HG03571 (cell line): Measurements from ENCODE around the gene VANGL2.

Experiments used
- ATAC-seq: cut with Tn5 transposase; IDR thresholded peaks from one replicate; pipeline ENCODE4 v1.9.1; 2021; ENCODE audit not compliant: unreplicated experiment

Gene VANGL2

GRCh38 chr1:160400223-160400645, at the start of gene VANGL2:
Gene VANGL2, plus strand, starts transcription at chr1:160400564. Its CDS starts 15,274 bp downstream, at chr1:160415838.
- ATAC-seq, result no peak

DNA sequence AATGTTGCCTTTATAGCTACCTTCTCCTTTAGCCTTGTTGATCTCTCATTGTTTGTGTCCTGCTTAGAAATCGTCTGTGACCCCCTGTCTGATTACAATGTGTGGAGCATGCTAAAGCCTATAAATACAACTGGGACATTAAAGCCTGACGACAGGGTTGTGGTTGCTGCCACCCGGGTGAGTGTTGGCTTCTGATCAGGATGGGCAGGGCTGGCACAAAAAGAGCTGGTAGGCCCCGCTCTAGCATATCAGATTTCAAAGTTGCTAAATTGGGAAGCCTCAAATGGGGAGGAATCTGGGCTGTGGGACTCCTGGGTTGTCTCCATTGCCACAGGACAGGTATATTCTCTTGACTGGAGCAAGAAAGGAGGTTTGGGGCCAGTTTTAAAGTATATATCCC, 48.7 kb upstream of the VANGL2 start:
- no peak for ATAC-seq

DNA sequence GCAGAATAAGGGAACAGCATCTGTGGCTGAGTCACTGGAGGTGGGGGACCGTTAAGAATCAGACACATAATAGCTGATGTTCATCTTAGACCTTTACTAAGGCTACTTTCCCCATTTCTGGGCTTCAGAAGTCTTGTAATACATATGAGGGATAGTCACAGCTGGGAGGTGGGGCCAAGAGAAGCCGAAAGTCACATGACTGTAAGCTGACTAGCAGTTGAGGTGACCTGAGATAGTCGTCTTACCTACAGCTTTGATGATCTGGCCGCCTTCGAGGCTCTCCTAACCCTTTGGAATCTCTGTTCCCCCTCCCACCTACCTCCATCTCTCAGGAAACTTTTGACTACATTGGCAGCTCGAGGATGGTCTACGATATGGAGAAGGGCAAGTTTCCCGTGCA, 47.8 kb upstream of the VANGL2 start:
- no peak for ATAC-seq

GRCh38 chr1:160353223-160353622, 47.1 kb upstream of the VANGL2 start:
- no peak for ATAC-seq

DNA sequence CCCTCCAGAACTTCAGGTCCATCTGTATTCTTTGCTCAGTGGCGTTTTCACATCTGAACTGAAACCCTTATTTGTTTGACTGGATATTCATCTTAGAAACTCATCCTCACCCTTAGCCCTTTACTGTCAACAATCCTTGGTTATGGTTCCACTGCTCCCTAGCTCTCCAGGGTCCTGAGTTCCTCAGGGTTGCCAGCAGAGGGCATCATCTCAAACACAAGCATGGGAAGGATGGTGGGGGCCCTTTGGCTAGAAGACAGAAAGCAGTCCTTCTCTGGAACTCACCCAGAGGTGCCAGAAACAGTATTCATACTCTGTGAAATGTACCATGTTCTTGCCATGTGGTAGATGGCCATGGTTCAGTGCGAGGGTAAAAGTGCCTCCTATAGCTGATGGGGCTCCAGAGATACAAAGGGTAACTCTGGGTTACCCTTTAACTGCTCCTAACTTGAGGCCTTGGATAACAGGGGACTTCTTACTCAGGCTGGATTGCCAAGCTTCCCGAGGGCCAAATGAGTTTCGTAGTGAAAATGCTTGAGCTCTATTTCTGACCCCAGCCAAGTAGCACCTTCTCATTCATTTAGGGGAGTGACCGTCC, 45.9 kb upstream of the VANGL2 start:
- ATAC-seq, result no peak

DNA sequence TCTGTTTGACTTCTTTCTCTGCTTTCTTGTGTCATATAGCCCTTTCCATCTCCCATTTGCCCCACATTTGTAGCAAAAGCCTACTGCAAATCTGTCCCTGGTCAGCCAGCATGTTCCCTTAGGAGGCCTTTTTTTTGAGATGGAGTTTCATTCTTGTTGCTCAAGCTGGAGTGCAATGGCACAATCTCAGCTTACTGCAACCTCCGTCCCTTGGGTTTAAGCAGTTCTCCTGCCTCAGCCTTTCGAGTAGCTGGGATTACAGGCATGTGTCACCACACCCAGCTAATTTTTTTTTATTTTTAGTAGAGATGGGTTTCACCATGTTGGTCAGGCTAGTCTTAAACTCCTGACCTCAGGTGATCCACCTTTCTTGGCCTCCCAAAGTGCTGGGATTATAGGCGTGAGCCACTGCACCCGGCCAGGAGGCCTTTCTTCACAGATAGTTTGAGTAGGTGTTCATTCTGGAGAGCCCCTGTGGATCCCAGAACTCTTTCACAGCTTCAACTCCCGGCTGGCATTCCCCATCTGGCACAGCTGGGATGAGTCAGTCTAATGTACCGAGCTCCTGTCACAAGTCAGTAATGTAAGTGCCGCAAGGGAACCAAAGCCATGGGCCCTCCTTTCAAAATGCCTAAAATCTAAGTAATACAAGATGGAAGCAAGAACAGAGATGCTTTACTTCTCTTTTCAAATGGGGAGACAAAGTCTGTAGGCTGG, 42.9 kb upstream of the VANGL2 start:
- ATAC-seq, result no peak

- no peak for ATAC-seq
These were observed 42.3 kb upstream of the VANGL2 start for GRCh38 chr1:160358073-160358472.

DNA sequence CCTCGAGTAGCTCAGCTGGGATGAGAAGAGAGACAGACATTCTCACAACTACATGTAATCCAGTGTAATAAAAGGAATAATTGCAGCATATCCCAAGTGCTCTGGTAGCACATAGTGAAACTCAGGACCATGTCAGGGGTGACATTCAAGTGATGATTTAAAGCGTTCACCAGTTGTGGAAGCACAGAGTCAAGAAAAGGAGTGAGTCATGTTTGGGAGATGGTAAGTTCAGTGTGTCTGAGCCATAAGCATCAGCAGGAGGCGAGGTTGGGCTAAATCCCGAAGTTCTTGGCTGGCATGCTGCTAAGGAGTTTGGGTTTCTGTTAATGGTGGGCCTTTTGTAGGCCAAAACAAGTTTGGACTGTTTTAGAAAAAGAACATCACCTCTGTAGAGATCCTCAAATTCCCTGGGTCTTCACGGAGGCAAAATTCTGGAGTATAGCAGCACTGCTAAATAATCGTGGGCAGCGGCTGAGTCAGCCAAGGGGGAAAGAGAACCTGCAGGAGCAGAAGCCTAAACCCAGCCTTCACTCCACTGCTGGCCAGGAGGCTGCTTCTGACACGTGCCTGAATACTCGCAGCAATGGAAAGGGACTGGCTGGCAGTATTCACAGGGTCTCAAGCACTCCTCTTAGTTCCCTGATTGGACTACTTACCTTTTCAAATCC, 40.7 kb upstream of the VANGL2 start:
- ATAC-seq, result no peak

GRCh38 chr1:160360227-160360695, 40.1 kb upstream of the VANGL2 start:
- no peak for ATAC-seq

GRCh38 chr1:160361199-160361598, 39.2 kb upstream of the VANGL2 start:
- ATAC-seq, result no peak

- ATAC-seq, result no peak
These were observed 38.6 kb upstream of the VANGL2 start for GRCh38 chr1:160361814-160362167.

- no peak for ATAC-seq
These were observed 38.0 kb upstream of the VANGL2 start for GRCh38 chr1:160362168-160362957.

DNA sequence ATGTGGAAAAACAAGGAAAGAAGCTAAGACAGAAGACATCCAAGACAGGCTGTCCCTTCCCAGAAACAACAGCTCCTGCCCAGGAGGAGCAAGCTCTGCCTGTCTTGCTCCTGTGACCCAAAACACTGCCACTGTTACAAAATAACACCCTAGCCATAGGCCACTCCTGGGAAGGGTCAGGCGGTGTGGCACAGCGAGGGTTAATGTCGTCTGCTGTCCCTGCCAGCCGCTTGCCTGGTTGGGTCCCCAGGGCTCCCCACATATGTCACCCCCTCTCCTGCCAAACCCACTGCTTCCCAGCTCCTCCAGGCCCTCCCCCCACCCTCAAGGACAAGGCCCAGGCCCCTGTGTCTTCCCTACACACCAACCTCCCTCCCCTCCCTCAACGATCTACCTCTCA, 37.4 kb upstream of the VANGL2 start:
- no peak for ATAC-seq

- no peak for ATAC-seq
These were observed 36.2 kb upstream of the VANGL2 start for GRCh38 chr1:160363951-160364735.

- ATAC-seq, result no peak
These were observed 35.0 kb upstream of the VANGL2 start for GRCh38 chr1:160365325-160365724.

DNA sequence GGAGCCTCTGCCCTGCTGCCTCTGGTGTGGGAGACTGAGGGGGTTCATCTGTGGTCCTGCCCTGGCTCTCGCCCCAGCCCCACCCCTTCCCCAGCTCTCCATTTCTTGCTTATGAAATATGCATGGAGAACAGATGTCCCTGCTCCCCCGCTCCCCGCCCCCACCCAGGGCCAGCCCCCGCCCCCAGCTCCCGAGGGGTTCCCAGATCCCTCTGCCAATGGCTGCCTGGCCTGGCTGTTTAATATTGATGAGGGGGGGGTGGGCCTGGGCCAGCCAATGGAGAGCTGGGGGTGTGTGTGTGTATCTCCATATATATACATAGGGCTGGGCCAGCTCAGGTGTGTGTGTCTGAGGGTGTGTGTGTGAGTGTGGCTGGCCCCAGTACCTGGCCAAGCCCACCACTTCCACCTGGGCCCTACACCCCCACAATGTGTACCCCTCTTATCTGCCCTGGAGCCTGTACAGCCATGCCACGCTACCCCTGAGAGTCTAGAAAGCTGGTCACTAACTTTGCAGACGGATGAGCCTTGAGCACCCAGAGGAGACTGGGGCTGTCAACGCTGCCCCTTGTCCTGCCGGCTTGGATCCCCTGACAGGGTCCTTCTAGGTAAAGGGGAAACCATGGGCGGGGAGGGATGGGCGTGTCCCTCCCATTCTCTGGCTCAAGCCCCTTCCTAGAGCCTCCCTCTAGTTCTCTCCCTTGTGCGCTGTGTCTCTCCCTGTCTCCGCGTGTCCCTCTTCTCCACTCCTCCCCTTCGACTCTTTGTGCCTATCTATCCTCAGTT, 33.4 kb upstream of the VANGL2 start, which contains the start of gene NHLH1:
Gene NHLH1, plus strand, starts transcription at position 341 of the 785 bp plus-strand sequence. CDS start 3,661 bp downstream, outside the sequence.
- no peak for ATAC-seq

GRCh38 chr1:160367516-160367900, 32.9 kb upstream of the VANGL2 start:
- no peak for ATAC-seq

GRCh38 chr1:160367934-160368923, 32.1 kb upstream of the VANGL2 start:
- no peak for ATAC-seq

DNA sequence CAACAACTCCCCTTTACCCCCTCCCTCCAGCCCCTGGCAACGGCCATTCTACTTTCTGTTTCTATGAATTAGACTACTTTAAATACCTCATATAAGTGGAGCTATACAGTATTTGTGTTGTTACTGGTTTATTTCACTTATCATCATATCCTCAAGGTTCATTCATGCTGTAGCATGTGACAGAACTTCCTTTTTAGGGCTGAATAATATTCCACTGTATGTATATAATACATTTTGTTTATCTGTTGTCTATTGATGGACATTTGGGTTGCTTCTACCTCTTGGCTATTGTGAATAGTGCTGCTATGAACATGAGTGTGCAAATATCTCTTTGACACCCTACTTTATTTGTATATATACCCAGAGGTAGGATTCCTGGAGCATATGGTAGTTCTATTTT, 31.3 kb upstream of the VANGL2 start:
- ATAC-seq, result no peak
